ENCODE data around the gene TBC1D17.

TBC1D17 gene

DNA sequence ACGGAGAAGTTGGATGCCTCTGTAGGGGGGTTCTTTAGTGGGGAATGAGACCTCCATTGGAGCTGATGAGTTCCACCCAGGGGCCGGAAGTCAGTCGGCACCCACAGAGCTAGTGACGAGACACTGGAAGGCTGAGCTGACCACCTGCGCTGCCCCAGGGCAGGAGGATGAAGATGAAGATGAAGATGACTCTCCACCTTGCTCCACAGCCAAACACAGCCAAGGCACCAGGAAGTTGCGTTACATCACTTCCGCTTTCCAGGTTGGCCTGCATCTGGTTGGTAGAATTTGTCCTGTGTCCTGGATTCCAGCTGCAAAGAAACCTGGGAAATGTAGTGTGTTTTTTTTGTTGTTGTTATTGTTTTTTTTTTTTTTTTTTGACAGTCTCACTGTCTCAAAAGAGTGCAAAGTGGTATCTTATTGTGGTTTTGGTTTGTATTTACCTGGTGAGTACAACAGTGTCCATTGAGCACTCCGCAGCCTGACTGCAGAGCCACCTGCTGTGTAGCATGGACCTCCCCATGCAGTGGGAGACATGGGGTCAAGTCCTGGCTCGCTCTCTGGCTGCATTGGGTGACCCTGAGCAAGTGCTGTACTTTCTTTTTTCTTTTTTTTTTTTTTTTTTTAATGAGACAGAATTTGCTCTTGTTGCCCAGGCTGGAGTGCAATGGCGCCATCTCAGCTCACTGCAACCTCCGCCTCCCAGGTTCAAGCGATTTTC, 1.9 kb downstream of the TBC1D17 start:
- DNase-seq: no peak

DNA sequence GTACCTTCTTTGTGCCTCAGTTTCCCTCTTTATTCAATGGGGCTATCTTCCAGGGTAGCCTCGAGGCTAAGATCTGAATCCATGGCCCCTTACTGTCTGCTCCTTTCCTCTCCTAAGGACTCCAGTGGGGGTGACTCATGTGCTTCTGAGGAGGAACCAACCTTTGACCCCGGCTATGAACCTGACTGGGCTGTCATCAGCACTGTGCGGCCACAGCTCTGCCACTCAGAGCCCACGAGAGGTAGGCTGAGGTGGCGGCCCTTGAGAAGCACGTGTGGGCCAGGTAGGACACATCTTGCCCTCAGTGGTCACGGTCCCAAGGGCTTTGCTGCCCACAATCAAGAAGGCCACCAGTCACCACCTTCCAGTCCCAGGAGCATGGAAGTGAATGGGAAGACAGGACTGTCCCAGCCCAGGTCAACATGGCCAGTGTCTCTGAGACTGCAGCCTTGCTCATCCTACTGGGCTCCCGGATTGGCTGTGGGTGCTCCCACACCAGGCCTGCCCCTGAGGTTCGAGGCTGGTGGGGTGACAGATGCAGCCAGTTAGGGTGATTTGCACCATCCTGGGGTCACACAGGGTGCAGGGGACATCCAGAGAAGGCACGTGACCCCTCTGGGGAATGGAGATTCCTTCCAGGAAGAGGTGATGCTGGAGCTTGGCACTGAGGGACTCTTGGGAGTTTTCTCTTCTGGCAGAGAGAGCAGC, 2.8 kb downstream of the TBC1D17 start:
- DNase-seq: no peak

DNA sequence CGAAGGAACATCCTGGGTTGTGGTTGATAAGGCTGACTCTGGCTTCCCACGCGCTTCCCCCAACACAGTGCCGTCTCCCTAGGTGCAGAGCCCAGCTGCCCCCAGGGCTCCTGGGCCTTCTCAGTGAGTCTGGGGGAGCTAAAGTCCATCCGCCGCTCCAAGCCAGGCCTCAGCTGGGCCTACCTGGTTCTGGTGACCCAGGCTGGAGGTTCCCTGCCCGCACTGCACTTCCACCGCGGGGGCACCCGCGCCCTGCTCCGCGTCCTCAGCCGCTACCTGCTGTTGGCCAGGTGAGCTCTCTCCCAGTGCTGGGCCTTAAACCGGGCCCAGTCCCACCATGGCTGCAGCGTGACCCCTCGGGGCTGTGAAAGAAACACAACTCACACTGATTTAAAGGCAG, 3.7 kb downstream of the TBC1D17 start:
- no peak for DNase-seq

DNA sequence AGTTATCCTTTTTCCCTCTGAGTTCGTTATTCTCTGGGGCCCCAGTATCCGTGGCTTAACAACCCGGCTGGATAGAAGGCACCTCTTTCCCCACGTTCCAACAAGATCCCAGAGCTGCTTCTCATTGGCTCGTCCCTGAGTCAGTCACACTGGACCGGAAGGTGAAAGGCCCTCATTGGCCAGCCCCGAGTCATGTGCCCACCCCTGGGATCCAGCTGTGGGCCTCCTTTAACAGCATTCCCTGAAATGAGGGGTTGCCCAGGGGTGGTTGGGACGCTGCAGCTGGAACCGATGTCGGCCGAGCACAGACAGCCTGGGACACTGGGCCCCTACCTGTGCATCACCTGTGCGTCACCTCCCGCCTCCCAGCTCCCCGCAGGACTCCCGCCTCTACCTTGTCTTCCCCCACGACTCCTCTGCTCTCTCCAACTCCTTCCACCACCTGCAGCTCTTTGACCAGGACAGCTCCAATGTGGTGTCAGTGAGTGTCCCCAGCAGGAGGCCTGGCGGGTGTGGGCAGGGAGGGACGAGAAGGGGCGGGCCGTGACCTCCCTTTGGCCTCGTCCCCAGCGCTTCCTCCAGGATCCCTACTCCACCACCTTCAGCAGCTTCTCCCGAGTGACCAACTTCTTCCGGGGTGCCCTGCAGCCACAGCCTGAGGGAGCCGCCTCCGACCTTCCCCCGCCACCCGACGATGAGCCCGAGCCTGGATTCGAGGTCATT, 4.3 kb downstream of the TBC1D17 start:
- DNase-seq: no peak

DNA sequence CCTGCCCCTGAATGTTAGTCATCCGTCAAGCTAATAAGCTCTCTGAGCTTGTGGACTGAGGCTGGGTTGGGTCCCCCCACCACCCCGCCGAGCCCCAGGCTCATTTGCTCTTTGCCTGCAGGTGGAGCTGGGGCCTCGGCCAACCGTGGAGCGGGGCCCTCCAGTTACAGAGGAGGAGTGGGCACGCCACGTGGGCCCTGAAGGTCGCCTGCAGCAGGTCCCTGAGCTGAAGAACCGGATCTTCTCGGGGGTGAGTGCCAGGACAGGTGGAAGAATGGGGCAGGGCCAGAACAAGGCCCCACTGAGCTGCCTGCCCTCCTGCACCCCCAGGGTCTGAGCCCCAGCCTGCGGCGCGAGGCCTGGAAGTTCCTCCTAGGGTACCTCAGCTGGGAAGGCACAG, 5.1 kb downstream of the TBC1D17 start:
- DNase-seq: no peak

DNA sequence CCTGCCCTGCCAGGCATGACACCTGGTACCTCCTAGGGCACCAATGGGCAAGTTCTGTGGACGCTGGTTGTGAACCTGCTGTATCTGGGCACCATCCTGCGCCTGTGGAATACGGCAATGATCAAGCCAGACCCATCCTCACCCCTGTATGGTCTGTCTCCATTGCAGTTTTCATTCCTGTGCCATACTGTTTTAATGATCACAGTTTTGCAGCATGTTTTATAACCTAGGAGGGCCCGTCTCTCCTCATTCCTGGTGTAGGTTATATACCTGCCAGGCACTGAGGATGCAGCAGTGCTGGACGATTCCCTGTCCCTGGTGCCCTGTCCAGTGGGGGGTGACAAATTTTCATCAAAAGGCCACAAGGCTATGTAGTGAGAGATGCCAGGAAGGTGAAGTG, 5.6 kb downstream of the TBC1D17 start:
- no peak for DNase-seq

DNA sequence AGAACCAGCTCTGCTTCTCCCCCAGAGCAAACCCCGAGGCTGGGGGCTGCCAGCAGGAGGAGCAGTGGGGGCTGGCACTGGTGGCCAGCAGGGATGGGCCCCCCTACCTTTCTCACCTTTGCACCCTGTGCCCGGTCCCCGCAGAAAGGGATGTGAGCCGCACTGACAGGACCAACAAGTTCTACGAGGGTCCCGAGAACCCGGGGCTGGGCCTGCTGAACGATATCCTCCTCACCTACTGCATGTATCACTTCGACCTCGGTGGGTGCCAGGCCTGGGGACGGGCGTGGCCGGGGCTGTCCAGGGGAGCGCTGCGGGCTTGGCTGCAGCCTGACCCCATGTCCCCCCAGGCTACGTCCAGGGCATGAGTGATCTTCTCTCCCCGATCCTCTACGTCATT, 6.6 kb downstream of the TBC1D17 start:
- no peak for DNase-seq

DNA sequence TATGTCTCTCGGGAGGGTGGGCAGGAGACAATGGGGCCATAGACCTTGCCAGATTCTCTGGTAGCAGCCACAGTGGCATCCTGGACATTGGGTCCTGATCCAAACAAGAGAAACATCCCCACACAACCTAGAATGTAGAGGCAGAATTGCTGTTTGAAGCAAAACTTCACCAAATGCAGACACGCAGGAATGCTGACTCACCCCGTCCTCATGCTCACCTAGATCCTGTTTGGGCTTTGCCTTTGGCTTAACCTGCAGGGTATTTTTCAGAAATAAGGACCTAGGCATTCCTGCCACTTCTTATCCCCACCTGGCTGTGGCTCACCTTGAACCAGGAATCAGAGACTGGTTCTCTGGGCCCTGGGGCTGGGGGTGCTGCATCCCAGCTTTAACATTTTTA, 7.3 kb downstream of the TBC1D17 start:
- DNase-seq: no peak

DNA sequence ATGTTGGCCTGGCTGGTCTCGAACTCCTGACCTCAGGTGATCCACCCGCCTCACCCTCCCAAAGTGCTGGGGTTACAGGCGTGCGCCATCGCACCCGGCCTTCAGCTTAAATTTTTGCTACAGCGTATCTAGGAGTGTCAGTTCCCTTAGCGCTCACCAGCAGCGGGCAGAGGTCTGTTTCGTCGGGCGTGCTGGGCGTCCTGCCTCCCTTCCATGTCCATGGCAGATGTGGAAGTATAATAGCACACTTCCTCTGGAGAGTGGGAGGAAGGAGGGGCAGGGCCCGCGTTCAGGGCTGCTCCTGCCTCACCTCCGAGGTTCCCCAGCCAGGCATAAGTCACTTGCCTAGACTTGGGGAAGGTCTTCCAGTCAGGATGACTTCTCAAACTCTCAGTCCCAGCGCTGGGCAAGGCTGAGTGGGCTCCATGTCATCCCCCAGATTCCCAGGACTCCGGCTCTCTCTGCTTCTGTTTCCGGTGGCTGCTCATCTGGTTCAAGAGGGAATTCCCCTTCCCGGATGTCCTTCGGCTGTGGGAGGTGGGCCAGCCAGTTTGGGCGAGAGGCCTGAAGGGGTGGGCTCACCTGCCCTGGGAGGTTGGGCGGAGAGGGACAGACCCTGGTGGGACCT, 9.6 kb downstream of the TBC1D17 start:
- no peak for DNase-seq

DNA sequence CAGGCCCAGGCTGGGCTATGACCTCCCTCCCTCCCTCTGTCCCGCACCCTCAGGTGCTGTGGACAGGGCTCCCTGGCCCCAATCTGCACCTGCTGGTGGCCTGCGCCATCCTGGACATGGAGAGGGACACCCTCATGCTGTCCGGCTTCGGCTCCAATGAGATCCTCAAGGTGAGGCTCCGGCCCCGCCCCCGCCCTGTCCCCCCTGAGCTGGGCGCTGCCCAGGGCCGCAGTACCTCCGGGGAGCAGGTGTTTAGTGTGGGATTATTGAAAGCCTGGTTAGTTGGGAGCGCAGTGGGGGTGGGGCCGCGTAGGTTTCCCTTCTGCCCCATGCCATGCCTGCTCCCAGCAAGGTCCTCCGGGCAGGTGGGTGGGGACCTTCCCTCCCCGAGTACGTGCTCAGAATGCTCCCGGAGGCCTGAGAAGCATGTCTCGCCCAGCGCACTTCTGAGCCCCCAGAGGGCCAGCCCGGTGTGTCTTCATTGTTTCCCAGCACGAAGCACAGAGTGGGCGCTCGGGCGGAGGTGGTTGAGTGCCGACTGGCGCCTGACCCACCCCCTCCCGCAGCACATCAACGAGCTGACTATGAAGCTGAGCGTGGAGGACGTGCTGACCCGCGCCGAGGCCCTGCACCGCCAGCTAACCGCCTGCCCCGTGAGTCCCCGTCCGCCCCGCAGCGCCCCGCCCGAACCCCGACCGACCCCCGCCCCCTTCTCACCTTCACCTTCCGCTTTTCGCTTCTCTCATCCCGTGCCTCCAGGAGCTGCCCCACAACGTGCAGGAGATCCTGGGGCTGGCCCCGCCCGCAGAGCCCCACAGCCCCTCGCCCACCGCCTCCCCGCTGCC, 10.4 kb downstream of the TBC1D17 start:
- DNase-seq: no peak

DNA sequence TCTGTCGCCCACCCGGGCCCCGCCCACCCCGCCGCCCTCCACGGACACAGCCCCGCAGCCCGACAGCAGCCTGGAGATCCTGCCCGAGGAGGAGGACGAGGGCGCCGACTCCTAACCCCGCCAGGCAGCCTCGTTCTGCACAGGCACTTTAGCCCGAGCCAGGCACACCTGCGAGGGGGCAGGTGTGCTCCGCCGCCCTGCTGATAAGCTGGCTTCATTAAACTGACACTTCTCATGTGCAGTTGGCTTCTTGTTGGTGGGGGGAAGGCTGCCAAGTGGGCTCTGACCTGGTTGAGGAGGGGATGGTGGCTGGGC, 11.0 kb downstream of the TBC1D17 start:
- no peak for DNase-seq

DNA sequence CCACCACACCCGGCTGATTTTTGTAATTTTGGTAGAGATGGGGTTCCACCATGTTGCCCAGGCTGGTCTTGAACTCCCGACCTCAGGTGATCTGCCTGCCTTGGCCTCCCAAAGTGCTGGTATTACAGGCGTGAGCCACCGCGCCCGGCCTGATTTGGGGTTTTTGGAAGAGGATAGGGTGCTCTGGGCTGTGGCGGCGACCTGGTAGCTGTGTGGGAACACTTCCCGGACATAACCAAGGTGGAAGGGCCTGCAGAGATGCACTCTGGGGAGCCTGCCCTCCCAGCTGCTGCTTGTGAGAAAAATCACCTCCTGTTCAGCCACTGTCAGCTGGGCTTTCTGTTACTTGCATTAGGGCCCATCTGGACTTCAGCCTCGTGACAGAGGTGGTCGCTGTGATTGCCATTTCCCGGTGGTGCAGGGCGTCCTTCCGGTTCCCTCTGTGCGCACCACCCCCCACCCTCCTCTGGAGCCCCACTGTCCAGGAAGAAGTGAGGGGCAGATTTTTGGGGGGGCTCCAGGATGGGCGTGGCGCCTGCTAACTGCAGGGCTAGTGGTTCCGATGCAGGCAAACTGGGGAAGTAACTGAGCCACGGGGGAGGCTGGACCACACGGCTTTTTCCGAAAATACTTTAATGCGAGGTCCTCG, 11.7 kb downstream of the TBC1D17 start:
- peak; percentile 37 for DNase-seq

DNA sequence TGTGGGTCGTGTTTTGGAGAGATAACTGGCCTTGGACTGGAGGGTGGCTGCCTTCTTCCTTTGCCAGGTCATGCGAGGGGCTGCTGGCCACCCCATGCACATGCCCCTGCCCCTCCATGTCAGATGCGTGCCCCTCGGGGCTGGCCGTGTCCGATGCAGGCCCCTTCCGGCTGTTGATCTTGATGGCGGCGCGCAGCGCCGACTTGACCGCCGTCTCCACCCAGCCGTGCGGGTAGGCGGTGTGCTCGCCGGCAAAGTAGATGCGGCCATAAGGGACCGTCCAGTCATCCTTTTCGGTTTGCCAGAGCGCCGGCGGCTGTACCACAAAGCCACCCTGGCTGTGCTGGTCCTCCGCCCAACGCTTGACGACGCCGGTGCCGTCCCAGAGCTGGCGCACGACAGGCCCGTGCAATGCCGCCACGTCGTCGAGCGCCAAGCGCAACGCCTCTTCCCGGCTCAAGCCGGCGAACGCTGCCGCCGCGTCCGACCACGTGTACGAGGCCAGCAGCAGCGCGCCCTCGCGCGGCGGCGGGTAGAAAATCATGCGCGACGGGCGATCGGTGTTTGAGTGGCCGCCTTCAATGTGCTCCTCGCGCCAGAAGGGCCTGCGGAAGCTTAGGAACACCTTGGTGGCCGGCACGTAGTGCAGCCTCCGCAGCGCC, 12.3 kb downstream of the TBC1D17 start:
- peak; percentile 91 for DNase-seq

DNA sequence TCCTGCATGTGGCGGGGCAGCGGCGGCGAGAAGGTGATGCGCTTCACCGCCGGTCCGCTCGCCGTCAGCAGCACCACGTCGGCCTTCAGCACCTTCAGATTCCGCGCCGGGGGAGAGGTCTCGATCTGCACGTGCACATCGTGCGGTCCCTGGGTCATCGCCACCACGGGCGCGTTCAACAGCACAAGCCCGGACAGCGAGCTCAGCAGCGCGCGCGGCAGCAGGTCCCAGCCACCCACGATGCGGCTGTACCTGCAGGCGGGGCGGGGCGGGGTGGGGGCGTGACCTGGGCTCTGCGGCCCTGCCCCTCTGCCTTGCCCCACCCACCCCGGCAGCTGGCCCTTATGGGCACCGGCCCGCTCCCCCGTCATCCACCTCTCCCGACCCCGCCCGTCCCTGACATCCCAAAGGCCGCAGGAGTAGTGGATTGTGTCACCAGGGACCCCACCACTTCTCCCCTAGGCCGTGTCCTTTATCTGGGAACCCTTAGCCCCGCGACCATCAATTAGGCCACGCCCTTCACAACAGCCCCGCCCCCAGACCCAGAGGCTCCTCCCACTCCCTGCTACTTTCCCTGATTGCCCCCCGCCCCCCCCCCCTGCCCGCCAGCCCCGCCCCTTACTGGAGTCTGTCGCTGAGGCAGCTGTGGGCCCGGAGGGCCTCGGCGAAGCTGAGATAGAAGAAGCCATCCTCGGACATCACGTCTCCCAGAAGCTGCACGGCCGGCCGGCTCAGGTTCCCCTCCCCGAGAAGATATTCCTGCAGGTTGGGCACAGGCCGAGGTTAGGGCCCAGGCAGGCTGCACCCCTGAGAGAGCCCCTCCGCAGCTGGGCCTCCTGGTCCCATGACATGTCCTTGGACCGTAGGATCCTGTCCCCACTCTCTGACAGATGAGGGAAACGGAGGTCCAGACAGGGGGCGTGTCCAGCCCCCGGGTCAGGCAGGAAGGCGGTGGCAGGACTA, 13.1 kb downstream of the TBC1D17 start:
- DNase-seq: peak; percentile 79

DNA sequence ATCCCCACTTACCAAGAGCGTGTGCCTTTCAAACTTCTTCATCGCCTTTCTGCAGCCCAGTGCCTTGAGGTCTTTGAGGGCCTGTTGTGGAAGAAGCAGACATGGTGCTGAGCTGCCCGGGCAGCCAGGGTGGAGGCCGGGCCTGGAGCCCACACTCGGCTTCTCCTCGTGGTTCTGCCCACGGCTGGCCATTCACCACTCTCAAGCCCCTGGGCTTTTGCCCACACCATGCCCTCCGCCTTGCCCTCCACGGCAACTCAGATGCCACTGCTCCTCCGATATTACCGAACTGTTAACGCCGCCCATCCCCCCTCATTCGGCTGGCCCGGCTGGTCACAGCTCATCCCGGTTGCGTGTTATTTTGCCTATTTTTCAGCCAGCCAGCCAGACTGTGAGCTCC, 13.9 kb downstream of the TBC1D17 start:
- DNase-seq: no peak

DNA sequence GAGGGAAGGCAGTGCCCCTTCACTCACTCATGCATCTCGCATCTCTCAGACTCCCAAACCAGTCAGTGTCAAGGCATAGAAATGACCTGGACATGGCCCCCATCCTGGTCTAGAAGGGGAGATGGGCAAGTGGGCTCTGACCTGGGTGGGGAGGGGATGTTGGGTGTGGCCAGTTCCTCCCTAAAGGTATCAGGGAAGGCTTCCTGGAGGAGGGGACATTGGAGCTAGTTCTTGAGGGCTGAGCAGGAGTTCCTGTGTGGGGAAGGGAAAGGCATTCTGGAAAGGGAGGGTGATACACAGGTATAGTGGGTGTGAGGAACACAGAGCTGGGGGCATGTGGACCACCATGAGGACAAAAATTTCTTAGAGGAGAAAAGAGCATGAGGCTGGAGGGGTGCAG, 15.2 kb downstream of the TBC1D17 start:
- no peak for DNase-seq

DNA sequence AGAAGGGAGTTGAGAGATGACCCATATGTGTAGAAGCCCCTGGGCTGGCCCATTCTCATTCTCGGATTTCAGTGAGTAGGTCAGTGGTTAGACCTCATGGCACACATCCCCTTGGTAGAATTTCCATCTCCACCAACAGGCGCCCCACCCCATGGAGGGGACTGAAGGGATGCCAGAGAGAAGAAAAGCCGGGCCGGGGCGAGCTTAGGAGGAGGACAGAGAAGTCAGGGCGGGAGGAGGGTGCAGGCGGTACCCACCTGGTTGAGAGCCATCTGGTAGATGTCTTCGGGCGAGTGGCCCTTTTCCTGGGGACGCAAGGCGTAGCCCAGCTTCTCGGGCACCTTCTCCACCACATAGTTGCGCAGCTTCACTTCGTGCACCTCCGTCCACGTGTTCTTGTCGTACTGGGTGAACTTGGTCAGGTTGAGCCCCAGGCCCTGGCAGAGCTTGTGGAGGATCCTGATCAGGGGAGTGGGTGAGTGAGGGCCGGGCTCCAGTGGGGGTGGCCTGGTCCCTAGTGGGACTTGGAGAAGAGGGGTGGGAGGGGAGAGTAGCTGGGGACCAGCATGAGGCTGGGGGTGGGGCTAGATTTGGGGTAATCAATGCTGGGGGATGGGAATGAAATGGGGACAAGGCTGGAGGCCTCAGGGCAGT, 16.6 kb downstream of the TBC1D17 start:
- DNase-seq: no peak

DNA sequence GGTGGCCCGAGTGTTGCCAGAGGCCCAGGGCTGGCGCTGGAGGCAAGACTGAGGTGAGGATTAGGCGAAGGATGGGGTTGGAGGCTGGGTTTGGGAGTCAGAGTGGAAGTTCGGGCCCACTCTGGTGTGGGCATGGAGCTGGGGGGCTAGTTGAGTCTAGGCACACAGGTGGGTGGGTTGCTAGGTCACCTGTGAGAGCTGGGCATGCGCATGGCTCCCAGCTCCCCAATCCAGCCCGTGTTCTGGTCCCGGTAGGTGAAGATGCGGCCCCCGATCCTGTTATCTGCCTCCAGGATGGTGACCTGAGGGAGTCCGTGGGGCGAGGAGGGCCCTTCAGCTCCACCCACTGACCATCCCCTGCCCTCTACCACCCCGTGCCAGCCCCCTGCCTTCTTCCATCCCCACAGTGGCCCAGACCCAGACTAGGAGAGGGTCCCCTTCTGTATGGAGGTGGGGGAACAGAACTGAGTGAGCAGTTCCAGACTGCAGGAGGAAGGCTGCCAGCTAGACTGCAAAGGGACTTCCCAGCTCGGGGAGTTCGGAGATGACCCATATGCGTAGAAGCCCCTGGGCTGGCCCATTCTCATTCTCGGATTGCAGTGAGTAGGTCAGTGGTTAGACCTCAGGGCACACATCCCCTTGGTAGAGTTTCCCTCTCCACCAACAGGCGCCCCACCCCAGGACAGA, 17.5 kb downstream of the TBC1D17 start:
- no peak for DNase-seq

DNA sequence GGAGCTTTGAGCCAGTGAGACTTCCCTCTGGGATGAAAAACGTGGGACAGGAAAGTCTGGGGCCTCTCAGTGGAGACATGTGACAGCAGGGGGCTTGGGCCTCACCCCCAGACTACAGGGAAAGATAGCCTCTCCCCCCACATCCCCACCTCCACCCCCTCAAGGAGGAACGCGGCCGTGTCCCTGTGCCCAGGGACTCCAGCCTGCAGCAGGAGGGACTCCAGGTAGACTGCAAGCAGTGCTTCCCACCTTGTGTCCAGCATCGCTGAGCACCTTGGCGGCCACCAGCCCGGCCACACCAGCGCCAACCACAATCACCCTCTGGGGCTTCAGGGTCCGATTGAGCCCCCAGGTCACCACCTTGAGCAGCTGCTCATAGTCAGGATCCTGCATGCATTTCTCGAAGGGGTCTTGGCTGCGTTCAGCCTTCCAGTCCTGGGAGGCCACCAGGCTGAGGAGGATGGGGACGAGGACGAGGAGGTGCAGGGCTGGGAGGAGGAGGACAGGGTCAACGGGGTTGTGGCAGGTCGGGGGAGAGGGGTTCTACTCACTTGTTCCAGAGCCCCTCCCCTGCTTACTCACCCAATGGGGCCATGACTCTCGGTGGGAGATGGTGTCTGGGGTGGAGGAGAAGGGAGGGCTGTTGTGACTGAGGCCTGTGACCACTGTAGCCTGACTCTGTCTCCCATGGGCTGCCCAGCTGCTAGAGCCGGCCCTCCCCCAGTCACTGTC, 18.2 kb downstream of the TBC1D17 start:
- no peak for DNase-seq

Data from eye (tissue), 1 donor.